GM21576 (cell line): ENCODE results near the gene NCAPH2.
"Not testable (repeated sequence)": the region's sequence is repeated elsewhere in the genome, so short reads cannot be mapped to it uniquely, and the experiment has no call there.

Experiments used
- ATAC-seq: cut with Tn5 transposase; IDR thresholded peaks from one replicate; pipeline ENCODE4 v1.9.1; 2021; ENCODE audit warnings: mild to moderate bottlenecking, moderate library complexity; ENCODE audit not compliant: unreplicated experiment

The NCAPH2 gene

DNA sequence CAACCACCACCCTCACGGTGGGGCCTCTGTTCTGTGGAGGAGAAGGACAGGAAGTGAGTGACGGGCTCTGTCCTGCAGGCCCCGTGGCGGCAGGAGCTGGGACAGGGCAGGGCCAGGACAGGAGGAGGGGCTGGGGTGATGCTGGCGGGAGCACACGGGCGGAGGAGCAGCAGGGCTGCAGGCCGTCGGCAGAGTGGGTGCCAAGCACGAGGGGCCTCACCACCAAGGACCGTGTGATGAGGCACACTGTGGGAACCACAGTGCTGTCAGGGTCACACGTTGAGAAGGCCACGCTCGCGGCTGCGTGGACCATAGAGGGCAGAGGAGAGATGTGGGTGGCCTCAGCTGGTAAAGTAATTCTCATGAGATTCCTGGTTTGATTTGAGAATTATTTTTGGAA, 8.9 kb downstream of the NCAPH2 start:
- ATAC-seq: no peak

DNA sequence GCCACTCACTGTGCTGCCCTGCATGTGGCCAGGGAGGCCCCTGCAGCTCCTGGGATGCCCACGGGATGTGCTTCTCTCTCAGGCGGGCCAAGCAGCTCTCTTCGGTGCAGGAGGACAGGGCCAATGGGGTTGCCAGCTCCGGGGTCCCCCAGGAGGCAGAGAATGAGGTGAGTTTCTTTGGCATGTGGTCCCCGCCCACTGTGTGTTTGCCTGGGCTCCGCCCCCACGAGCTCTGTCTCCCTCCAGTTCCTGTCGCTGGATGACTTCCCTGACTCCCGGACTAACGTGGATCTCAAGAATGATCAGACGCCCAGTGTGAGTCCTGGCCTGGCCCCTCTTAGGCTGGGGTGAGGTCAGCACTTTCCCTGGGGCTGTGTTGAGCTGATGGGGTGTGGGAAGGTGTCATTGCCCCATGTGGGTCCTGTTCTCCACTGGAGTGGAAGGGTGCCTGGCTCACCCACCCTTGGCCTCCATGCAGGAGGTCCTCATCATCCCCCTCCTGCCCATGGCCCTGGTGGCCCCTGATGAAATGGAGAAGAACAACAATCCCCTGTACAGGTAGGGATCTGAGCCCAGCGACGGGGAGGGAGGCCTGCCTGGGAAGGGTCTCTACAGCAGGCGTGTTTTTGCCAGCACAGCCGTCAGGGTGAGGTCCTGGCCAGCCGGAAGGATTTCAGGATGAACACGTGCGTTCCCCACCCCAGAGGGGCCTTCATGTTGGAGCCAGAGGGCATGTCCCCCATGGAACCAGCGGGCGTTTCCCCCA, 9.7 kb downstream of the NCAPH2 start:
- no peak for ATAC-seq

GRCh38 chr22:50518606-50519005, 10.6 kb downstream of the NCAPH2 start:
- no peak for ATAC-seq

DNA sequence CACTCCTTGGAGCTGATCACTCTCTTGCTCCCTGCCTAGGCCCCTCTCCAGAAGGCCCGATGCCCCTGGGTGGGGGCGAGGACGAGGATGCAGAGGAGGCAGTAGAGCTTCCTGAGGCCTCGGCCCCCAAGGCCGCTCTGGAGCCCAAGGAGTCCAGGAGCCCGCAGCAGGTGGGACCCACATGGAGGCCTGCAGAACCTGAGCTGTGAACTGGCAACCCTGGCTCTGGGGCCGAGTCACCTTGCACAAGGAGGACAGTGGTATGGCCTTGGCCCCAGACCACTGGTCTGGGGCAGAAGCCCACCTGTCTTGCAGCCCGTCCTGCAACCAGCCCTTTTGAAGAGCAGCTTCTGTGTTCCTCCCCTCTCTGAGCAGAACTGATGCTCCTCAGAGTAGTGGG, 11.1 kb downstream of the NCAPH2 start:
- ATAC-seq: no peak

GRCh38 chr22:50520184-50520583, 12.2 kb downstream of the NCAPH2 start:
- ATAC-seq: not testable (repeated sequence)

DNA sequence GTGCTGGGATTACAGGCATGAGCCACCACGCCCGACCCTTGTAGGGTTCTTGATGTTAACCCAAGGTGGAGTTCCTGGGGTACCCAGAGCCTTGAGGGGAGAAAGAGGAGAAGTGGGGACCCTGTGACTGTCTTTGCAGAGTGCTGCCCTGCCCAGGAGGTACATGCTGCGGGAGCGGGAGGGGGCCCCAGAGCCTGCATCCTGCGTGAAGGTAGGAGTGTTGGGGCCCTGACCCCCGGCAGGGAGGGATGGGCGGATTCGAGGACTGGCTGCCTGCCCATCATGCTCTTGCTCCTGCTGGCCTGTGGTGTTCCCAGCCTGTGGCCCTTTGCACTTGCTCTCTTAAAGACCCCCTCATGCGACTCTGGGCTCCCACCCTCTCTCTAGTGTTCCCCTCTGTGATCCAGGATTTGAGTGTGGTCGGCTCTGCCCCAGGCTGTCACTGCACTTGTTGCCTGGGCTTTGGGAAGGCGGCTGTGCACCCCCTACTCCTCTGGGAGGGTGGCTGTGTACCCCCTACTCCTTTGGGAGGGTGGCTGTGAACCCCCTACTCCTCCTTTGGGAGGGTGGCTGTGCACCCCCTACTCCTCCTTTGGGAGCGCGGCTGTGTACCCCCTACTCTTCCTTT, 12.9 kb downstream of the NCAPH2 start:
- no peak for ATAC-seq

DNA sequence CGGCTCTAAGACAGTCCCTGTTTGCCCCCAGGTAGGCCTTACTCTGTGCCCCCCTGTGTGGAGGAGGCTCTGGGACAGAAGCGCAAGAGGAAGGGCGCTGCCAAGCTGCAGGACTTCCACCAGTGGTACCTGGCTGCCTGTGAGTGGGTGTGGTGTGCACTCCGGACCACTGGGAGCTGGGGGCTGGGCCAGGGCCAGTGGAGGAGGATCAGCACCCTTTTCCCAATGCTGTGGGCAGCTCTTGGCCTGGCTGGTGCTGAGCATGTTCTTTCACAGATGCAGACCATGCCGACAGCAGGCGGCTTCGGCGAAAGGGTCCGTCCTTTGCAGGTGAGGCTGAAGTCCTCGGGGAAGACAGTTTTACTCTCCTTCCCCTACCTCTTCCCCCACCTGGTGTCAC, 13.7 kb downstream of the NCAPH2 start:
- ATAC-seq: no peak

- no peak for ATAC-seq
Measured at GRCh38 chr22:50522208-50522805, 14.3 kb downstream of the NCAPH2 start.

GRCh38 chr22:50522806-50523438, 14.9 kb downstream of the NCAPH2 start:
- ATAC-seq: no peak

DNA sequence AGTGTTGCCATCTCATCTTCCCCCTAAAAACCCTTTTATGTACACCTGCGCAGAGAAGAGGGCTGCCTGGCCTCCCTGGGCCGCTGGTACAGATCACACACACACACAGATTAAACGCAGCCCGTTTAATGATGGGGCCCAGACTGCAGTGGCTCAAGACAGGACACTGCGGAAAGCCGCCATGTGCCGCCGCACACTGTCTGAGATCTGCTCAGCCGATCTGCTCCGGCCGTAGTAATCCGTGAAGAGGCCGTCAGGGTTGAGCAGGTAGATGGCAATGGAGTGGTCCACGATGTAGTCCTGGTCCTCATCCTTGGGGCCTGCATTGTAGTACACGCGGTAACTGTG, 15.4 kb downstream of the NCAPH2 start:
- ATAC-seq: no peak

DNA sequence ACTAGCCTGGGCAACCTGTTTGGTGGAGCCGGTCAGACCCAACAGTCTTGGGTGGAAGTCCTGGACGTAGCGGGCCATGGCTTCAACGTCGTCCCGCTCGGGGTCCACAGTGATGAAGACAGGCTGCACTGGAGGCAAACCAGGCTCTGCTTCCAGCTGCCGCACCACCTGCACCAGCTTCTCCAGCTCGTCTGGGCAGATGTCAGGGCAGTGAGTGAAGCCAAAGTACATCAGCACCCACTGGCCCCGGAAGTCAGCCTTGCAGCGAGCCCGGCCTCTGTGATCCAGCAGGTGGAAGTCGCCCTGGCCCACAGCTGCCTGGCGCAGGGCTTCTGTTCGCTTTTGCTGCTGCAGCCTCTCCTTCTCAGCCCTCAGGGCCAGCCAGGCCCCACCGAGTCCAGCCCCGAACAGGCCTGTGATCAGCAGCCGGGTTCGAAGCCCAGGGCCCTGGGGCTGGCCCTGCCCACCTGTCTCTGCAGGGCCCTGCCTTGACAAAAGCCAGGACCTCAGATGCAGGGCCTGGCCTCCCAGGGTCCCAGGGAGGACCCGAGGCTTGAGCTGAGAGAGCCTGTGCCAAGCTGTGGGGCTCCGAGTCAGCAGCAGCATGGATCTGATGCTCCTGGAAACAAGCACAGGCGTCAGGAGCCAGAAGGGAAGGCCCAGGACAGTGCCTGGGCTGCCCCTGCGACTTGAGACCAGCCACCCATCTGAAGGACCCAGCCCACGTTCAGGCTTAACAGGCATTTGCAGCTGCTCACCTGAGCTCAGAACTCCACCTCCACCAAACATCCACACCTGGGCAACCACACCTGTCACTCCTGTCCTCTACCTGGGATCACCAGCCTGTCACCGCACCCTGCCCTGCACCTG, 16.0 kb downstream of the NCAPH2 start:
- no peak for ATAC-seq

DNA sequence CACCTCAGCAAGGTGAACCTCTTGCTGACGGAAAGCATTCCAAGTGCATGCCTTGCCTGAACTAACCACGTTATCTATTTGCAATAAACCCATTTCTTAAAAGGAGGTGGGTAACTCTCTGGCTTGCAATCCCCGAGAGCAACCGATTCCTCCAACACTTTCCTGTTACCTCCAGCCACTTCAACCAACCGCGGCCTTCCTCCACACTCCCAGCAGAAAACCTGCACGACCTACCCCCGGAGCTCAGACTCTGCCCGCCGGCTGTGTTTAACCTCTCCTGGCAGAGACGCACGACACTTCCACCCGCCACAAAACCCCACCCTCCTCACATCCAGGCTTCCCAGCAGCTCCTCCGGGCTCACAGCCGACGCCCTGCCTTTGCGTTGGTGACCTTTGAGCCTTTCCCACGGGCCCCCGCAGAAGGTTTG, 16.7 kb downstream of the NCAPH2 start:
- no peak for ATAC-seq

- ATAC-seq: peak; percentile 35
Measured at GRCh38 chr22:50525104-50525857, 17.3 kb downstream of the NCAPH2 start, which contains the start of gene SCO2. Gene SCO2 (minus strand): TSS chr22:50525598. CDS start chr22:50524411, 1,187 bp downstream.

- peak; percentile 16 for ATAC-seq
Measured at GRCh38 chr22:50525858-50526107, 17.8 kb downstream of the NCAPH2 start.

- ATAC-seq: peak; percentile 26
Measured at GRCh38 chr22:50526108-50526833, 18.2 kb downstream of the NCAPH2 start.

- ATAC-seq: no peak
Measured at GRCh38 chr22:50526834-50527801, 19.1 kb downstream of the NCAPH2 start.

GRCh38 chr22:50527921-50528681, 20.1 kb downstream of the NCAPH2 start:
- no peak for ATAC-seq
